CD4-positive, alpha-beta T cell (primary cell): ENCODE data around the gene MIDN. TPM values are rescaled to one million over a fixed set of nuclear protein-coding genes. Genes with fewer than 3 reads are reported as not detected.

ENCODE experiments used
- ATAC-seq: fragments of 200-7000 bp; cut with Tn5 transposase; one replicate; pipeline ENCODE4 v1.10.0; 2022; ENCODE audit warnings: mild to moderate bottlenecking; ENCODE audit not compliant: poor library complexity
- CTCF ChIA-PET: fragments of 350-600 bp; sonication (Branson Sonifier 250); formaldehyde crosslinking; loops from one replicate; lab custom pipeline; 2021; ENCODE audit warnings: antibody characterized with exemption, inconsistent platforms; lab: Charles Lee
- POLR2A ChIA-PET: fragments of 350-600 bp; sonication (Branson Sonifier 250); formaldehyde crosslinking; loops from one replicate; lab custom pipeline; 2021; ENCODE audit warnings: antibody characterized with exemption, inconsistent platforms; lab: Charles Lee
- DNase-seq, 14 experiments: peaks; one replicate each; pipeline ENCODE4 v3.0.0-alpha.2; 2013 to 2020; ENCODE audit warnings: mixed read lengths in 2 of 14
- H3K27ac ChIP-seq, 2 donors: one replicate each; pipeline versions ENCODE4 v1.5.1 to v1.7.0; 2013; ENCODE audit warnings: low read length in 2 of 2, low read depth in 1 of 2, mild to moderate bottlenecking in 1 of 2
- H3K27me3 ChIP-seq, 2 experiments: 1 replicate in 1 of 2; 2 replicates in 1 of 2; pipeline versions ENCODE4 v1.6.1 to v1.7.0; 2013; ENCODE audit warnings: low read length in 2 of 2, control low read depth in 1 of 2, mild to moderate bottlenecking in 1 of 2, moderate library complexity in 1 of 2; ENCODE audit not compliant: insufficient read depth in 2 of 2, control insufficient read depth in 1 of 2
- H3K36me3 ChIP-seq: one replicate; pipeline ENCODE4 v1.6.1; 2013; ENCODE audit warnings: low read length, control low read depth; ENCODE audit not compliant: insufficient read depth
- H3K4me1 ChIP-seq: one replicate; pipeline ENCODE4 v1.6.1; 2013; ENCODE audit warnings: low read length, control low read depth; ENCODE audit not compliant: insufficient read depth
- H3K4me3 ChIP-seq: one replicate; pipeline ENCODE4 v1.5.1; 2013; ENCODE audit warnings: mild to moderate bottlenecking, low read length, moderate library complexity
- H3K9me3 ChIP-seq, 2 experiments: 1 replicate in 1 of 2; 2 replicates in 1 of 2; pipeline versions ENCODE4 v1.6.1 to v1.7.0; 2013; ENCODE audit warnings: low read length in 2 of 2, mild to moderate bottlenecking in 2 of 2, control low read depth in 1 of 2, moderate library complexity in 1 of 2; ENCODE audit not compliant: control insufficient read depth in 1 of 2, insufficient read depth in 1 of 2
- H3K27ac Mint-ChIP-seq: one replicate; pipeline ENCODE4 v1.8.0; 2020; ENCODE audit warnings: mixed read lengths
- H3K27me3 Mint-ChIP-seq: one replicate; pipeline ENCODE4 v1.8.0; 2021; ENCODE audit warnings: mixed read lengths
- H3K36me3 Mint-ChIP-seq: one replicate; pipeline ENCODE4 v1.8.0; 2021; ENCODE audit warnings: low read depth, mixed read lengths
- H3K4me1 Mint-ChIP-seq: one replicate; pipeline ENCODE4 v1.8.0; 2021; ENCODE audit warnings: low read depth, mixed read lengths
- H3K4me3 Mint-ChIP-seq: one replicate; pipeline ENCODE4 v1.8.0; 2020; ENCODE audit warnings: mild to moderate bottlenecking, mixed read lengths
- H3K9me3 Mint-ChIP-seq: one replicate; pipeline ENCODE4 v1.8.0; 2020; ENCODE audit warnings: mixed read lengths
- CTCF ChIP-seq: fragments of 200-600 bp; IDR thresholded peaks from one replicate; pipeline ENCODE4 v1.8.0; 2022; ENCODE audit warnings: antibody characterized with exemption, mild to moderate bottlenecking
- intact Hi-C, 2 experiments: fragments of 100-400 bp; cut with DNase I in 1 of 2; cut with micrococcal nuclease in 1 of 2; formaldehyde crosslinking; loops; one replicate each; pipeline versions ENCODE4 v1.15.1 to v1.9.0; 2023 to 2025; cut with DNase I, micrococcal nuclease
- total RNA-seq, 174 experiments: library from RNA in 2 of 174; stranded (reverse) in 2 of 174; gene quantifications; one replicate each; pipeline ENCODE4 v1.2.3 and lab custom pipeline; 2021 to 2026

Gene MIDN
- total RNA-seq, 2 experiments from 2014 or later: 214 to 228 TPM

GRCh38 chr19:1269478-1270212 is 21.3 kb downstream of the MIDN start:
- Mint-ChIP-seq H3K4me3 (peak overlapping the region; percentile 94), H3K4me1 (peaks cover 68% of the 10 kb centered on the region), H3K9me3 (no peaks in the 10 kb centered on the region), H3K27me3 (no peaks in the 10 kb centered on the region), H3K27ac (peak overlapping the region; percentile 88), H3K36me3 (peaks cover 54% of the 10 kb centered on the region)
- POLR2A ChIA-PET: interaction anchor here (0.6 to 10.3 kb wide), 62 partner anchors 8 to 609 kb away, joined by 3 to 476 read pairs (median 7); partner anchors contain the start of genes ABCA7, ARHGAP45, ATP5F1D and CBARP
- intact Hi-C loops: loop anchor here (1.0 to 10.0 kb wide), 3 partner anchors 10 to 205 kb away; partner anchors contain the start of genes C19orf25 (in 1 of the 2), DAZAP1 (in 1 of the 2) and GAMT (in 1 of the 2)
- no peaks in the 10 kb centered on the region for H3K27me3 ChIP-seq
- peaks cover 50% of the 10 kb centered on the region for H3K36me3 ChIP-seq
- H3K9me3 ChIP-seq: no peaks in the 10 kb centered on the region
- TF ChIP-seq CTCF: no peak
- H3K4me3 ChIP-seq: peak overlapping the region; percentile 99
- CTCF ChIA-PET: interaction anchor here (0.6 to 11.0 kb wide), 3 partner anchors 17 to 25 kb away, joined by 4 to 255 read pairs (median 6); partner anchors contain the start of gene MIDN
- peak; percentile 37 for ATAC-seq
- peaks cover 92% of the 10 kb centered on the region for H3K4me1 ChIP-seq
- DNase-seq: peak; percentile 75 to 94 (median 86)
- H3K27ac ChIP-seq: peak overlapping the region; percentile 78 to 84

- no peaks in the 10 kb centered on the region for H3K9me3 ChIP-seq
- peak overlapping the region; percentile 99 for H3K4me3 ChIP-seq
- no peak for ATAC-seq
- CTCF ChIA-PET: interaction anchor here (4.3 to 11.0 kb wide), 2 partner anchors 26 kb away, joined by 26 to 255 read pairs; no protein-coding TSS in a partner anchor
- Mint-ChIP-seq H3K27ac (peak overlapping the region; percentile 82), H3K27me3 (no peaks in the 10 kb centered on the region), H3K9me3 (no peaks in the 10 kb centered on the region), H3K4me3 (peak overlapping the region; percentile 94), H3K36me3 (peaks cover 58% of the 10 kb centered on the region), H3K4me1 (peaks cover 64% of the 10 kb centered on the region)
- peaks cover 91% of the 10 kb centered on the region for H3K4me1 ChIP-seq
- TF ChIP-seq CTCF: no peak
- intact Hi-C loops: loop anchor here (10.0 kb wide), 2 partner anchors 134 to 204 kb away; partner anchors contain the start of genes C19orf25 (in 1 of the 2), DAZAP1 (in 1 of the 2) and GAMT (in 1 of the 2)
- DNase-seq: peak in 1 of 14 experiments; percentile 43
- POLR2A ChIA-PET: interaction anchor here (1.7 kb wide), 1 partner anchor 21 kb away, joined by 57 read pairs; no protein-coding TSS in a partner anchor
- peaks cover 55% of the 10 kb centered on the region for H3K36me3 ChIP-seq
- no peaks in the 10 kb centered on the region for H3K27me3 ChIP-seq
- peak overlapping the region; percentile 78 to 84 for H3K27ac ChIP-seq
Observed at GRCh38 chr19:1270213-1270853, 21.9 kb downstream of the MIDN start.

GRCh38 chr19:1270854-1271527 is 22.6 kb downstream of the MIDN start:
- H3K27ac Mint-ChIP-seq: peak overlapping the region; percentile 82
- DNase-seq (peak in 2 of 14 experiments; percentile 33 to 56), ATAC-seq (no peak)
- Histone ChIP-seq H3K9me3 (no peaks in the 10 kb centered on the region), H3K27ac (peak overlapping the region; percentile 15 to 18), H3K36me3 (peaks cover 55% of the 10 kb centered on the region), H3K27me3 (no peaks in the 10 kb centered on the region), H3K4me3 (peak overlapping the region; percentile 99), H3K4me1 (peaks cover 87% of the 10 kb centered on the region)
- H3K9me3 Mint-ChIP-seq: no peaks in the 10 kb centered on the region
- CTCF ChIA-PET: interaction anchor here (1.4 to 4.3 kb wide), 2 partner anchors 22 to 27 kb away, joined by 3 to 26 read pairs; no protein-coding TSS in a partner anchor
- intact Hi-C loops: loop anchor here (10.0 kb wide), 2 partner anchors 134 to 204 kb away; partner anchors contain the start of genes C19orf25 (in 1 of the 2), DAZAP1 (in 1 of the 2) and GAMT (in 1 of the 2)
- POLR2A ChIA-PET: interaction anchor here (1.3 to 1.9 kb wide), 3 partner anchors 18 to 243 kb away, joined by 3 to 6 read pairs (median 3); no protein-coding TSS in a partner anchor
- peaks cover 63% of the 10 kb centered on the region for H3K4me1 Mint-ChIP-seq
- H3K36me3 Mint-ChIP-seq: peaks cover 63% of the 10 kb centered on the region
- H3K27me3 Mint-ChIP-seq: no peaks in the 10 kb centered on the region
- H3K4me3 Mint-ChIP-seq: peak overlapping the region; percentile 94
- no peak for TF ChIP-seq CTCF
